B cell (primary cell): Measurements from ENCODE around the gene ERP29. TPM values are rescaled to one million over a fixed set of nuclear protein-coding genes. Genes with fewer than 3 reads are reported as not detected.

ENCODE experiments used
- ATAC-seq: fragments of 200-7000 bp; cut with Tn5 transposase; one replicate; pipeline ENCODE4 v1.10.0; 2021; ENCODE audit warnings: low read depth, mild to moderate bottlenecking, moderate number of reproducible peaks, moderate library complexity
- CTCF ChIA-PET: fragments of 350-600 bp; sonication (Branson Sonifier 250); formaldehyde crosslinking; loops from one replicate; lab custom pipeline; 2021; ENCODE audit warnings: antibody characterized with exemption, inconsistent platforms; lab: Charles Lee
- POLR2A ChIA-PET: fragments of 350-600 bp; sonication (Branson Sonifier 250); formaldehyde crosslinking; loops from one replicate; lab custom pipeline; 2021; ENCODE audit warnings: antibody characterized with exemption; lab: Charles Lee
- DNase-seq: peaks from one replicate; pipeline ENCODE4 v3.0.0; 2013
- H2AFZ ChIP-seq: 2 replicates; pipeline ENCODE4 v1.6.1; 2012; ENCODE audit warnings: mild to moderate bottlenecking, low read depth, low read length; ENCODE audit not compliant: insufficient read depth, poor library complexity, severe bottlenecking
- H3K27ac ChIP-seq, 2 donors: 1 replicate in 1 of 2; 2 replicates in 1 of 2; pipeline ENCODE4 v1.5.1; 2012 to 2013; ENCODE audit warnings: low read length in 2 of 2, mild to moderate bottlenecking in 2 of 2, moderate library complexity in 1 of 2
- H3K27me3 ChIP-seq, 4 experiments: fragments of 200-600 bp in 1 of 4; sonication (generic) in 1 of 4; replicated peaks in 1 of 4; 1 replicate in 2 of 4; 2 replicates in 2 of 4; pipeline versions ENCODE4 v1.6.1 to v1.7.0; 2013 to 2016; ENCODE audit warnings: low read length in 3 of 4, mild to moderate bottlenecking in 2 of 4, mixed read lengths in 1 of 4, moderate library complexity in 1 of 4; ENCODE audit not compliant: insufficient read depth in 4 of 4, control insufficient read depth in 3 of 4; ENCODE audit errors: control extremely low read depth in 1 of 4
- H3K36me3 ChIP-seq, 2 experiments: replicated peaks in 1 of 2; 1 replicate in 1 of 2; 2 replicates in 1 of 2; pipeline versions ENCODE4 v1.6.1 to v1.7.1; 2013; ENCODE audit warnings: low read length in 1 of 2; ENCODE audit not compliant: insufficient read depth in 2 of 2, control insufficient read depth in 1 of 2; ENCODE audit errors: control extremely low read depth in 1 of 2, extremely low read depth in 1 of 2
- H3K4me1 ChIP-seq, 2 donors: fragments of 200-600 bp in 1 of 2; sonication (generic) in 1 of 2; 1 replicate in 1 of 2; 2 replicates in 1 of 2; pipeline versions ENCODE4 v1.5.1 to v1.6.1; 2013 to 2017; ENCODE audit warnings: low read length in 2 of 2; ENCODE audit not compliant: control insufficient read depth in 2 of 2, insufficient read depth in 2 of 2
- H3K4me2 ChIP-seq: replicated peaks from 2 replicates; pipeline ENCODE3; 2012; ENCODE audit warnings: mild to moderate bottlenecking, low read depth, low read length; ENCODE audit not compliant: poor library complexity, severe bottlenecking
- H3K4me3 ChIP-seq, 5 experiments: fragments of 200-600 bp in 1 of 5; sonication (generic) in 1 of 5; 1 replicate in 3 of 5; 2 replicates in 2 of 5; pipeline versions ENCODE4 v1.5.1 to v1.7.0; 2011 to 2016; ENCODE audit warnings: low read length in 4 of 5, mild to moderate bottlenecking in 4 of 5, low read depth in 2 of 5, control low read depth in 1 of 5, moderate library complexity in 1 of 5; ENCODE audit not compliant: insufficient read depth in 1 of 5; ENCODE audit errors: control extremely low read depth in 1 of 5, extremely low read depth in 1 of 5
- H3K79me2 ChIP-seq: fragments of 200-600 bp; sonication (generic); one replicate; pipeline ENCODE4 v1.6.0; 2016; ENCODE audit warnings: low read length; ENCODE audit not compliant: control insufficient read depth, insufficient read depth
- H3K9ac ChIP-seq: fragments of 200-600 bp; sonication (generic); 2 replicates; pipeline ENCODE4 v1.6.1; 2017; ENCODE audit warnings: mild to moderate bottlenecking, low read length, moderate library complexity
- H3K9me3 ChIP-seq, 3 donors: one replicate each; pipeline versions ENCODE4 v1.6.1 to v1.7.1; 2013; ENCODE audit warnings: low read length in 2 of 3; ENCODE audit not compliant: control insufficient read depth in 2 of 3, insufficient read depth in 1 of 3; ENCODE audit errors: control extremely low read depth in 1 of 3
- H4K20me1 ChIP-seq: 2 replicates; pipeline ENCODE4 v1.6.0; 2012; ENCODE audit warnings: mild to moderate bottlenecking, low read length; ENCODE audit not compliant: insufficient read depth, control insufficient read depth, poor library complexity, severe bottlenecking
- H3K27ac Mint-ChIP-seq: one replicate; pipeline ENCODE4 v1.8.0; 2021; ENCODE audit warnings: mixed read lengths
- H3K27me3 Mint-ChIP-seq: one replicate; pipeline ENCODE4 v1.8.0; 2021; ENCODE audit warnings: mixed read lengths
- H3K4me1 Mint-ChIP-seq: one replicate; pipeline ENCODE4 v1.8.0; 2021; ENCODE audit warnings: mixed read lengths
- H3K4me3 Mint-ChIP-seq: one replicate; pipeline ENCODE4 v1.8.0; 2021; ENCODE audit warnings: mixed read lengths
- H3K9me3 Mint-ChIP-seq: one replicate; pipeline ENCODE4 v1.8.0; 2022; ENCODE audit warnings: mixed read lengths; ENCODE audit not compliant: insufficient read depth
- EZH2 ChIP-seq: IDR thresholded peaks from 2 replicates; pipeline ENCODE4 v1.6.1; 2012; ENCODE audit warnings: borderline replicate concordance, low read depth, mild to moderate bottlenecking, moderate library complexity, low read length; ENCODE audit not compliant: insufficient read depth, poor library complexity, severe bottlenecking
- WGBS: methylation state at CpG from one replicate; pipeline ENCODE4 v1.1.5; 2013; ENCODE audit warnings: missing lambda C conversion rate; ENCODE audit not compliant: insufficient coverage; 5-methylcytosine and 5-hydroxymethylcytosine counted together
- intact Hi-C: fragments of 100-400 bp; cut with micrococcal nuclease; formaldehyde crosslinking; loops from one replicate; pipeline ENCODE4 v1.10.0; 2022
- polyA plus RNA-seq: library from polyadenylated mRNA; depleted of rRNA; stranded (reverse); fragments of >200 nt; gene quantifications from 2 replicates; pipeline ENCODE4 v1.2.3, GENCODE V29; 2012
- total RNA-seq, 2 donors: library from RNA; stranded (reverse); fragments of 120-200 nt in 1 of 2; gene quantifications; 1 replicate in 1 of 2; 2 replicates in 1 of 2; pipeline versions ENCODE4 v1.2.3 to v1.2.4, GENCODE V29; 2013 to 2022
- TF ChIP-seq, protein P1 (sequence below): fragments of 200-600 bp; IDR thresholded peaks from one replicate; pipeline ENCODE4 v1.8.0; 2022; ENCODE audit warnings: antibody characterized with exemption, mild to moderate bottlenecking

ERP29 gene
- total and polyA plus RNA-seq, 2 donors (not counting 1 experiment from before 2014, with no cell fraction given): 130 to 149 TPM

DNA sequence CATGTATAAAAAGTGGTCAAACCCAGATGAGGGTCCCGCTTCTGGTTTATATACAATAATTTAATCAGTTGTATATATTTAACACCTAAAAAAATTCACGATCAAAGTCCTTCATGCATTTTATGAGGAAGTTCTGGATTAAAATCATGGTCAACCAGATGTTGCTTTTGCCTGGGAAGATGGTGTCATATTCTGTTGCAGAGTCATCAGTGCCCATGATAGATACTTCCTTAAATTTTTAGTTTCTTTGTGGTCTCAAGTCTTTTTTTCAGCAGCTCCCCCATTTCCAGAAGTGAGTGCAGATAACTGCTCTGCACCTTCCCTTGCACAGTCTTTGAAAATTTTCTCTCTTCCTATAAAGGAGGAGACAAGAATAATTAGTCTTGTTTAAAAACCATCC lies 16.1 kb downstream of the ERP29 start:
- ATAC-seq (no peak), DNase-seq (no peak)
- Histone ChIP-seq H3K79me2 (peaks cover 6% of the 10 kb centered on the region), H3K9ac (no peak overlapping the region), H2AFZ (no peak overlapping the region), H3K27me3 (no peaks in the 10 kb centered on the region), H3K4me2 (no peak overlapping the region), H3K36me3 (peaks cover 13 to 31% of the 10 kb centered on the region in 2 experiments), H3K4me3 (no peak overlapping the region), H4K20me1 (peaks cover 15% of the 10 kb centered on the region), H3K9me3 (no peaks in the 10 kb centered on the region), H3K27ac (no peak overlapping the region), H3K4me1 (peaks cover 9 to 10% of the 10 kb centered on the region in 2 donors)
- CTCF ChIA-PET: interaction anchor here (1.2 kb wide), 1 partner anchor 85 kb away, joined by 4 read pairs; no protein-coding TSS in a partner anchor
- no peak overlapping the region for H3K27ac Mint-ChIP-seq
- WGBS: no CpG with 5 or more reads among the region's 2 CpGs
- intact Hi-C loops: loop anchor here (5.0 kb wide), 1 partner anchor 37 kb away; no protein-coding TSS in a partner anchor
- no peak for TF ChIP-seq EZH2
- TF ChIP-seq, protein P1, sequence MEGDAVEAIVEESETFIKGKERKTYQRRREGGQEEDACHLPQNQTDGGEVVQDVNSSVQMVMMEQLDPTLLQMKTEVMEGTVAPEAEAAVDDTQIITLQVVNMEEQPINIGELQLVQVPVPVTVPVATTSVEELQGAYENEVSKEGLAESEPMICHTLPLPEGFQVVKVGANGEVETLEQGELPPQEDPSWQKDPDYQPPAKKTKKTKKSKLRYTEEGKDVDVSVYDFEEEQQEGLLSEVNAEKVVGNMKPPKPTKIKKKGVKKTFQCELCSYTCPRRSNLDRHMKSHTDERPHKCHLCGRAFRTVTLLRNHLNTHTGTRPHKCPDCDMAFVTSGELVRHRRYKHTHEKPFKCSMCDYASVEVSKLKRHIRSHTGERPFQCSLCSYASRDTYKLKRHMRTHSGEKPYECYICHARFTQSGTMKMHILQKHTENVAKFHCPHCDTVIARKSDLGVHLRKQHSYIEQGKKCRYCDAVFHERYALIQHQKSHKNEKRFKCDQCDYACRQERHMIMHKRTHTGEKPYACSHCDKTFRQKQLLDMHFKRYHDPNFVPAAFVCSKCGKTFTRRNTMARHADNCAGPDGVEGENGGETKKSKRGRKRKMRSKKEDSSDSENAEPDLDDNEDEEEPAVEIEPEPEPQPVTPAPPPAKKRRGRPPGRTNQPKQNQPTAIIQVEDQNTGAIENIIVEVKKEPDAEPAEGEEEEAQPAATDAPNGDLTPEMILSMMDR: no peak
- POLR2A ChIA-PET: no interaction called here
- H3K9me3 Mint-ChIP-seq: no peaks in the 10 kb centered on the region
- no peak overlapping the region for H3K4me3 Mint-ChIP-seq
- peaks cover 25% of the 10 kb centered on the region for H3K4me1 Mint-ChIP-seq
- no peaks in the 10 kb centered on the region for H3K27me3 Mint-ChIP-seq

DNA sequence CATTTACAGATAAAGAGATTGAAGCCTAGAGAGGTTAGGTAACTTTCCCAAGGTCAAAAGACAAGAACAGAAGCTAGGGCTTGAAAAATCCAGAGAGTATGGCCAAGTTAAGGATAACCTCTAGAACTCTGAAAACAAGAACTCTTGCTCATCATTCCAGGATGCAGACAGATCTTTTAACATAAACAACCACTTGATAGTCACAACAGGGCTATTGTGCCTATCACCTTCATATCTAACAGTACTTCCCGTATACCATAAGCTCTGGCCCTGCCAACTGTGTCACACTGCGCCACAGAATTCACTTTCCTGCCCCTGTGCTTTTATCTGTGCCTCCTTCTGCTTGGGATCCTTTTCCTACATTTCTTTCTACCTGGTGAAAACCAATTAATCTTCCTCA lies 18.2 kb downstream of the ERP29 start:
- H3K27me3 ChIP-seq: no peaks in the 10 kb centered on the region
- H3K27me3 Mint-ChIP-seq: no peaks in the 10 kb centered on the region
- no peaks in the 10 kb centered on the region for H3K9me3 ChIP-seq
- H4K20me1 ChIP-seq: no peaks in the 10 kb centered on the region
- H3K4me1 ChIP-seq: peaks cover under 1 to 2% of the 10 kb centered on the region in 2 donors
- ATAC-seq (no peak), DNase-seq (no peak)
- peaks cover 14 to 32% of the 10 kb centered on the region in 2 experiments for H3K36me3 ChIP-seq
- no peak overlapping the region for H3K4me2 ChIP-seq
- no peak overlapping the region for H3K4me3 ChIP-seq
- H3K9me3 Mint-ChIP-seq: no peaks in the 10 kb centered on the region
- H3K27ac Mint-ChIP-seq: no peak overlapping the region
- ChIA-PET CTCF (no interaction called here), POLR2A (no interaction called here)
- no peak overlapping the region for H3K4me3 Mint-ChIP-seq
- H3K4me1 Mint-ChIP-seq: peaks cover 12% of the 10 kb centered on the region
- intact Hi-C loops: loop anchor here (5.0 kb wide), 1 partner anchor 84 kb away; no protein-coding TSS in a partner anchor
- 100% methylated on average over 2 of the region's 2 CpGs for WGBS
- no peak for TF ChIP-seq EZH2
- TF ChIP-seq, protein P1: no peak
- H3K27ac ChIP-seq: no peak overlapping the region
- no peak overlapping the region for H2AFZ ChIP-seq
- no peaks in the 10 kb centered on the region for H3K79me2 ChIP-seq
- H3K9ac ChIP-seq: no peak overlapping the region
